HG02870 (cell line): ENCODE results near the gene TPI1.

Experiments used
- ATAC-seq: cut with Tn5 transposase; IDR thresholded peaks from one replicate; pipeline ENCODE4 v1.9.1; 2021; ENCODE audit warnings: mild to moderate bottlenecking, moderate library complexity; ENCODE audit not compliant: unreplicated experiment

Gene TPI1

GRCh38 chr12:6867413-6868210 lies at the start of gene TPI1:
Gene TPI1 (plus strand): TSS chr12:6867531. CDS start chr12:6867567, 36 bp downstream.
- peak; percentile 48 for ATAC-seq

- no peak for ATAC-seq
Observed at GRCh38 chr12:6817662-6818157, 49.6 kb upstream of the TPI1 start.

GRCh38 chr12:6818222-6818621 lies 49.1 kb upstream of the TPI1 start:
- no peak for ATAC-seq

- no peak for ATAC-seq
Observed at GRCh38 chr12:6818645-6819044, 48.7 kb upstream of the TPI1 start.

- no peak for ATAC-seq
Observed at GRCh38 chr12:6819106-6820030, 48.0 kb upstream of the TPI1 start.

GRCh38 chr12:6820166-6820565 lies 47.2 kb upstream of the TPI1 start:
- no peak for ATAC-seq

GRCh38 chr12:6821591-6822425 lies 45.5 kb upstream of the TPI1 start, which contains the start of gene GPR162:
Gene GPR162 (plus strand): TSS chr12:6821821. CDS start chr12:6823899, 2,078 bp downstream.
- ATAC-seq: no peak

GRCh38 chr12:6822426-6823135 lies 44.8 kb upstream of the TPI1 start:
- no peak for ATAC-seq

GRCh38 chr12:6823182-6824084 lies 43.9 kb upstream of the TPI1 start:
- no peak for ATAC-seq

GRCh38 chr12:6824085-6824775 lies 43.1 kb upstream of the TPI1 start:
- no peak for ATAC-seq

- no peak for ATAC-seq
Observed at GRCh38 chr12:6824901-6825381, 42.4 kb upstream of the TPI1 start.

- no peak for ATAC-seq
Observed at GRCh38 chr12:6825398-6826124, 41.8 kb upstream of the TPI1 start.

GRCh38 chr12:6826125-6826733 lies 41.1 kb upstream of the TPI1 start:
- ATAC-seq: no peak

GRCh38 chr12:6826734-6827436 lies 40.4 kb upstream of the TPI1 start:
- no peak for ATAC-seq

GRCh38 chr12:6827437-6827911 lies 39.9 kb upstream of the TPI1 start:
- no peak for ATAC-seq

GRCh38 chr12:6827982-6828780 lies 39.1 kb upstream of the TPI1 start, which contains the start of gene P3H3:
Gene P3H3 (plus strand): TSS chr12:6828407. CDS start chr12:6828441, 34 bp downstream.
- ATAC-seq: no peak
